Epithelial cell of esophagus (primary cell): ENCODE measurements around the gene LIN7A.

Experiments
- DNase-seq: peaks from one replicate; pipeline ENCODE4 v3.0.0; 2010; ENCODE audit warnings: low read depth
- H3K4me3 ChIP-seq: 2 replicates; pipeline ENCODE4 v1.5.1; 2011; ENCODE audit warnings: mild to moderate bottlenecking, low read length, control low read depth
- CTCF ChIP-seq: IDR thresholded peaks from 2 replicates; pipeline ENCODE4 v1.5.1; 2011; ENCODE audit warnings: low read depth, mild to moderate bottlenecking, low read length, control low read depth, inconsistent platforms; ENCODE audit not compliant: insufficient read depth; ENCODE audit errors: missing control alignments

LIN7A gene

GRCh38 chr12:80937391-80938238 lies at the start of gene LIN7A:
Gene LIN7A (minus strand): TSS chr12:80937934. CDS start chr12:80937722, 212 bp downstream.
- TF ChIP-seq CTCF, result no peak
- peak; percentile 1 for DNase-seq
- H3K4me3 ChIP-seq, result peak within 1 kb of the TSS; percentile 41

DNA sequence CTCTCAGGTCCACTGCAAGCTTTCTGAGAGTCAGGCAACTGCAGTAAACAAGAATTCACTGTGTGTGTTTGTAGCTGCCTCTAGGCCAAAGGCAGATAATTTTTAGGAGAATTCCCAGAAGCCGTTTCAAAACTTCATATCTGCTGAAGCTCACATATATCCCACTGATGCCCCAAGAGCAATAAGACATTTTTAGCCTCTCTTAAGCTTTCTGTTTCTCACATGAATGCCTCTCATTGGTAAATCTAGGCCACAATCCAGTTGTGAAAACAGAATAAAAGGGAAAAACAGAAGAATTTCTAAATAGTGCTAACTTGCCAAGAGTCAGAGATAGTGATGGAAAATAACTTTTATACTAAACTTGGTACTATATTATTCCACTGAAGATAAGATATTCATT lies 48.5 kb upstream of the LIN7A start:
- TF ChIP-seq CTCF, result no peak
- no peak overlapping the region for H3K4me3 ChIP-seq
- DNase-seq, result no peak

DNA sequence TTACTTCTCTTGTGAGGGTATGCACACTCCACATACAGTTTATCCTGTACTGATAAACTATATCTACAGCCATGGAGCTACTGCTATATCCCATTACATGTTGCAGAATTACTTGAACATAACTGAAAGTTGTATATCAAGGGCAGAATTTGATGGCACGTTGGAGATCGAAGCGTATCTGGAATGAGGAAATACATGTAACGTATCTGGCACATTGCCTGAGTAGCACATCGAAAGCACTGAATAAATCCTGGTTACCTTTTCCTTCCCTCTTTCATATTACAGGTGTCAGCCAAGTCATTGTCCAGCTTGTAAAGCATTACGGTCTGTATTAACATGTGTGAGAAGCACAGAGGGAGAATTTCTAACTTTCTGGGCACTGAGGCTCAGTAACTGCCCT lies 42.1 kb upstream of the LIN7A start:
- H3K4me3 ChIP-seq, result no peak overlapping the region
- TF ChIP-seq CTCF, result no peak
- DNase-seq, result peak; percentile 11

GRCh38 chr12:80979251-80979650 lies 41.5 kb upstream of the LIN7A start:
- no peak for TF ChIP-seq CTCF
- no peak overlapping the region for H3K4me3 ChIP-seq
- DNase-seq, result no peak

- H3K4me3 ChIP-seq, result no peak overlapping the region
- no peak for TF ChIP-seq CTCF
- no peak for DNase-seq
Measured at GRCh38 chr12:80977346-80977745, 39.6 kb upstream of the LIN7A start.

DNA sequence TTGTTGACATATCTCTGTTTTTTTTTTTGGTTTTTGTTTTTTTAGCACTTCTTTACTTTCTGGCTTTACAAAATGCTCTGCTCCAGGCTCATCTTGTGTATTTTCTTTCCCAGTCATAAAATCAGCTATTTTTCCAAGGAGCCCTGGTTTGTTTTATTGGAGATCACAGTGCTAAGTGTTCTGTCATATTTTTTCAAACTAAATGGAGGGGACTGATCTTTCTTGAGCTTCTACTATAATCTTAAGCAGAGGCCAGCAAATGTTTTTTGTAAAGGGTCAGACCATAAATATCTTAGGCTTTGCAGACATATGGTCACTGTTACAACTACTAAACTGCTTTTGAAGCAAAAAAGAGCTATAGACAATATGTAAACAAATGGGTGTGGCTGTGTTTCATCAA lies 30.6 kb upstream of the LIN7A start:
- no peak for DNase-seq
- H3K4me3 ChIP-seq, result no peak overlapping the region
- no peak for TF ChIP-seq CTCF

- no peak for DNase-seq
- TF ChIP-seq CTCF, result no peak
- no peak overlapping the region for H3K4me3 ChIP-seq
Measured at GRCh38 chr12:80967565-80967964, 29.8 kb upstream of the LIN7A start.
